Suppressor macrophage treated with lipopolysaccharide for 4 hours (primary cell): ENCODE results near the gene MESP2.
A peak's percentile ranks its signal among the peaks of the same experiment; 100 is the strongest.

Experiments used
- DNase-seq: peaks from one replicate; pipeline ENCODE4 v3.0.0-alpha.2; 2020

Gene MESP2

DNA sequence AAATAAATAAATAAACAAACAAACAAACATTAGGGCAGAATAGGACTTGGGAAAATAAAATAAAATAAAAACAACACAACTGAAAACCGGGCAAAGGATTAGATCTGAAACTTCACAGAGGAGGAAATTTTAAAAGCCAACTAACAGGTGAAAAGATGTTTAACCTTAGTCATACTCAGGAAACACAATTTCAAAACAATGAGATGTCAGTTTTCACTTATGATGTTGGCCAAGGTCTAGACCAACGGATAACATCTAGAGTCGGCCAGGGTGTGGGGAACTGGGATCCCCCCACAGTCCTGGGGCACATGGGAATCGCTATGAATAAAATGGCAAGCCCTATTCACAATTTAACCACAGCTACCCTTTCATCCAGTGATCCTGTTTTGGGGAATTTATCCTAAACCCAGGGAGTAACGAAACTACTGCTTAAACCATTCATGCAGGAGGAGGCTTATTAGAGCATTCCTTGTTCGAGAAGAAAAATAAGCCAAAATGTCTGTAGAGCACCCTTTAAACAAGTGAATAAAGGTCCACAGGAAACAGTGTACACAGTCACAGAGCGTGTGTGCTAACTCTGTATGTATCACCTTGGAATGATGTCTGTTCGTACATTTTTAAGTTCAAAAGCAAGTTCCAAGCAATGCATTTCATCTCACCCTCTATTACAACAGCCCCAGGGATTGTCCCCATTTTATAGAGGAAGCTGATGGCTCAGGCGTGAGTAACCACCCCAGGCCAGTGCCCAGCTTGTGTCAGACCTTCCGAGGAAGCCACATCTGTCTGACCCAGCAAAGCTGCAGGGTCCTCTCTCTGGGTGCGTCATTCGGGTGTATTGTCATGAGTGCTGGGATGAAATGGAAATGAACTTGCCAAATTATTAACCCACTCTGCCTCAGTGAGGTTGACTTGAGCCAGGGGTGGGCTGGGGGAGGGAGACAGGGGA lies 44.8 kb downstream of the MESP2 start:
- DNase-seq: peak; percentile 97

- DNase-seq: peak; percentile 93
Measured at GRCh38 chr15:89822026-89822425, 45.9 kb downstream of the MESP2 start.

DNA sequence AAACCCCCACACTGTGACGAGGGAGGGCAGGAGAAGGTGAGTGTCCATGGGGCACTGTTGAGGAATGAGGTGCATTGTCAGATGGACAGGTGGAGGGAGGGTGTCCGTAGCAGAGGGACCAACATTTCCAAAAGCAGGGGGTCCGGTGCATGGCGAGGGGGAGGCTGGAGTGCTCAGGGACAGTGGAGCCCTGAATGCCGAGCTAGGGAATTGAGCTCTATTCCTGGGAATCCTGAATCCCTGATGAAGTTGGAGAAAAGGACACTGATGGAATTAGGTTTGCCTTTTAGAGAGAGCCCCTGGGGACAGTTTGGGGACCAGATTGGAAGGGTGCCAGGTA lies 46.4 kb downstream of the MESP2 start:
- no peak for DNase-seq

DNA sequence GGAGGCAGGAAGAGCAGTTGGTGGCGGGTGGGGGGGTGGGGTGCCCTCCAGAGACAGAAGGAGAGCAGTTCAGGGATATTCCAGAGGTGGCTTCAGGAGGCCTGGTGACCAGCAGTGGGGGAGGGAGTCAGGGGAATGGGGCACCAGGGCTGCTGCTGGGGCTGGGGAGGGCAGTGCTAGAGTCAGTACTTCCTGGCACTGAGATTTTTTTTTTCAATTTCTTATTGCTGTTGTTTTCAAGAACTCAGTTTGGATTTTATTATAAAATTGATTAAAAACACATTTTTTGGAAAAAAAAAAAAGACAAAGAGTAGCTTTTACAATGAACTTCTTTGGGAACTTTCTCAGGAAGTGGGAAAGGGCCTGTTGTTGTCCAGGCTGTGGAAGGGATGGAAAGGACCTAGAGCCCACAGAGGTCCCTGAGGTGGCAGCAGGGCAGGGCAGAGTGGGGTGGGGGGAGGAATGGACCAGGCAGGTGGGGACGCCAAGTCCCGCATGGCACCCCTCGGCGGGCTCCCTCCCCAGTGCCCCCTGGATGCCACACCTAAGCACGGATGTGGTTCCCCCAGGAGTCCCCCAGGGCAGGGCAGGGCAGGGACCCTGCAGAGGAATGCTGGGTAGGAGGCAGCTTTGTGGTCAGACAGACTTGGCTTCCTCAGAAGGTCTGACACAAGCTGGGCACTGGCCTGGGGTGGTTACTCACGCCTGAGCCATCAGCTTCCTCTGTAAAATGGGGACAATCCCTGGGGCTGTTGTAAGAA lies 47.0 kb downstream of the MESP2 start:
- DNase-seq: peak; percentile 90

- no peak for DNase-seq
Measured at GRCh38 chr15:89823836-89824606, 47.9 kb downstream of the MESP2 start.

DNA sequence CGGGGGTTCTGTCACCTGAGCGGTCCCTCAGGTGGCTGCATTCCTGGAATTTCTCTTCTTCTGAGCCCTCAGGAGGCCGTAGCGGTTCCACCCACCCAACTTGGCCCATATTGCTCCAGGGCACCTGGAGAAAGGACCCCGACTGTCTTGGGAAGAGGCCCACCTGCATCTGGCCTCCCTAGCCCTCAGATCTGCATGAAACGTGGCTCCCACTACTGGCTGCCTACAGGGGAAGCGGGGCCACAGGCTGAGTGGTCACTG lies 48.4 kb downstream of the MESP2 start:
- no peak for DNase-seq

- DNase-seq: peak; percentile 92
Measured at GRCh38 chr15:89825271-89825940, 49.3 kb downstream of the MESP2 start.

GRCh38 chr15:89826671-89827655 lies 50.8 kb downstream of the MESP2 start:
- no peak for DNase-seq

GRCh38 chr15:89827829-89828228 lies 51.7 kb downstream of the MESP2 start:
- no peak for DNase-seq
